ENCODE measurements around the gene SLC10A7.

- TF ChIP-seq CTCF (conservative IDR thresholded peaks at IDR 0.05 in 1 of 2, IDR thresholded peaks at IDR 0.05 in 1 of 2; ENCODE audit: extremely low read depth in 1 of 2, insufficient read depth in 1 of 2, low read depth in 1 of 2, low read length in 2 of 2) (no peak), EZH2 (IDR thresholded peaks at IDR 0.05; ENCODE audit: borderline replicate concordance, low read length) (no peak)
Measured at GRCh38 chr4:146255463-146255862, 266.3 kb downstream of the SLC10A7 start.

All from mammary epithelial cell (primary cell).